Smooth muscle cell (in vitro differentiated cells): ENCODE measurements around the gene SLC22A4. TPM values are rescaled to one million over a fixed set of nuclear protein-coding genes. Genes with fewer than 3 reads are reported as not detected.

Experiments used
- DNase-seq: peaks from one replicate; lab custom pipeline; 2025; ENCODE audit not compliant: unreplicated experiment; lab: John Stamatoyannopoulos, UW
- H2AFZ ChIP-seq: fragments of 200-600 bp; sonication (generic); 2 replicates; pipeline ENCODE4 v1.6.0; 2016; ENCODE audit warnings: antibody characterized with exemption, low read depth, mild to moderate bottlenecking
- H3F3A ChIP-seq: fragments of 200-600 bp; sonication (generic); 2 replicates; pipeline ENCODE4 v1.6.0; 2017; ENCODE audit warnings: antibody characterized with exemption, low read depth
- H3K27ac ChIP-seq: fragments of 200-600 bp; sonication (generic); 2 replicates; pipeline ENCODE4 v1.5.1; 2016; ENCODE audit warnings: low read depth, mild to moderate bottlenecking
- H3K27me3 ChIP-seq: fragments of 200-600 bp; sonication (generic); 2 replicates; pipeline ENCODE4 v1.6.1; 2016; ENCODE audit warnings: low read depth, mild to moderate bottlenecking
- H3K36me3 ChIP-seq: fragments of 200-600 bp; sonication (generic); 2 replicates; pipeline ENCODE4 v1.5.1; 2016; ENCODE audit warnings: low read depth
- H3K4me1 ChIP-seq: fragments of 200-600 bp; sonication (generic); 2 replicates; pipeline ENCODE4 v1.5.1; 2016; ENCODE audit warnings: low read depth
- H3K4me2 ChIP-seq: fragments of 200-600 bp; sonication (generic); 2 replicates; pipeline ENCODE4 v1.6.0; 2016; ENCODE audit warnings: mild to moderate bottlenecking
- H3K4me3 ChIP-seq: fragments of 200-600 bp; sonication (generic); 2 replicates; pipeline ENCODE4 v1.5.1; 2016; ENCODE audit warnings: mild to moderate bottlenecking
- H3K79me2 ChIP-seq: fragments of 200-600 bp; sonication (generic); 2 replicates; pipeline ENCODE4 v1.6.0; 2016; ENCODE audit warnings: low read depth, mild to moderate bottlenecking
- H3K9ac ChIP-seq: fragments of 200-600 bp; sonication (generic); 2 replicates; pipeline ENCODE4 v1.6.0; 2016; ENCODE audit warnings: low read depth
- H3K9me3 ChIP-seq: fragments of 200-600 bp; sonication (generic); replicated peaks from 2 replicates; pipeline ENCODE4 v1.5.1; 2016; ENCODE audit warnings: low read depth
- H4K20me1 ChIP-seq: fragments of 200-600 bp; sonication (generic); 2 replicates; pipeline ENCODE4 v1.6.0; 2016; ENCODE audit warnings: low read depth
- CTCF ChIP-seq: fragments of 200-600 bp; sonication (generic); IDR thresholded peaks from 2 replicates; pipeline ENCODE4 v1.5.1; 2017; ENCODE audit warnings: borderline replicate concordance, mild to moderate bottlenecking, antibody characterized with exemption; ENCODE audit not compliant: insufficient read depth, poor library complexity, severe bottlenecking
- WGBS: methylation state at CpG from one replicate; pipeline ENCODE4 v1.1.7; 2016; ENCODE audit warnings: low lambda C conversion rate; 5-methylcytosine and 5-hydroxymethylcytosine counted together
- polyA plus RNA-seq: library from polyadenylated mRNA; unstranded; fragments of >200 nt; fragmentation: Nextera tagmentation; extraction: Ambion mirVana; gene quantifications from 2 replicates; pipeline ENCODE4 v1.2.1, GENCODE V29; 2016
- total RNA-seq: library from RNA; depleted of rRNA; stranded (reverse); fragments of >200 nt; gene quantifications from 2 replicates; pipeline ENCODE4 v1.2.3, GENCODE V29; 2014

SLC22A4 gene
- total and polyA plus RNA-seq, 2 experiments from 2014 or later = 3.1 to 3.8 TPM

GRCh38 chr5:132277971-132278853 lies 16.0 kb upstream of the SLC22A4 start:
- no peaks in the 10 kb centered on the region for H3F3A ChIP-seq
- H3K27me3 ChIP-seq = no peaks in the 10 kb centered on the region
- no peak overlapping the region for H3K9ac ChIP-seq
- H3K79me2 ChIP-seq = no peaks in the 10 kb centered on the region
- H4K20me1 ChIP-seq = peaks cover 16% of the 10 kb centered on the region
- H3K36me3 ChIP-seq = no peaks in the 10 kb centered on the region
- H3K4me3 ChIP-seq = no peak overlapping the region
- no peaks in the 10 kb centered on the region for H3K4me1 ChIP-seq
- H2AFZ ChIP-seq = no peak overlapping the region
- H3K4me2 ChIP-seq = no peak overlapping the region
- no peaks in the 10 kb centered on the region for H3K9me3 ChIP-seq
- no peak overlapping the region for H3K27ac ChIP-seq
- 56% methylated on average over 5 of the region's 6 CpGs for WGBS
- TF ChIP-seq CTCF = no peak
- DNase-seq = no peak

GRCh38 chr5:132279801-132280200 lies 14.4 kb upstream of the SLC22A4 start:
- Histone ChIP-seq H3K4me2 (no peak overlapping the region), H3K4me1 (no peaks in the 10 kb centered on the region), H3K79me2 (no peaks in the 10 kb centered on the region), H4K20me1 (peaks cover 2% of the 10 kb centered on the region), H3K4me3 (no peak overlapping the region), H2AFZ (no peak overlapping the region), H3K9ac (no peak overlapping the region), H3K27ac (no peak overlapping the region), H3K27me3 (no peaks in the 10 kb centered on the region), H3F3A (no peaks in the 10 kb centered on the region), H3K36me3 (no peaks in the 10 kb centered on the region), H3K9me3 (no peaks in the 10 kb centered on the region)
- 95% methylated on average over 3 of the region's 3 CpGs for WGBS
- DNase-seq = no peak
- TF ChIP-seq CTCF = no peak

GRCh38 chr5:132280371-132281240 lies 13.6 kb upstream of the SLC22A4 start:
- Histone ChIP-seq H3K4me3 (no peak overlapping the region), H3K4me2 (no peak overlapping the region), H3K27ac (no peak overlapping the region), H4K20me1 (no peaks in the 10 kb centered on the region), H3K4me1 (no peaks in the 10 kb centered on the region), H3K36me3 (no peaks in the 10 kb centered on the region), H3K9me3 (no peaks in the 10 kb centered on the region), H3K27me3 (no peaks in the 10 kb centered on the region), H3F3A (no peaks in the 10 kb centered on the region), H2AFZ (no peak overlapping the region), H3K79me2 (no peaks in the 10 kb centered on the region), H3K9ac (no peak overlapping the region)
- DNase-seq = no peak
- no peak for TF ChIP-seq CTCF
- WGBS = 86% methylated on average over 5 of the region's 5 CpGs
